HFF-Myc (cell line): ENCODE measurements around the gene PCDHA1.

Experiments used
- DNase-seq: peaks from one replicate; pipeline ENCODE4 v3.0.0-alpha.2; 2011; ENCODE audit warnings: low read depth; ENCODE audit errors: extremely low read depth
- H3K4me3 ChIP-seq: replicated peaks from 2 replicates; pipeline ENCODE4 v1.5.1; 2011; ENCODE audit warnings: low read depth, mild to moderate bottlenecking, control low read depth, low read length
- TF ChIP-seq, protein P1 (sequence below): IDR thresholded peaks from 2 replicates; pipeline ENCODE4 v1.5.1; 2012; ENCODE audit warnings: mild to moderate bottlenecking, low read depth, low read length, control low read depth; ENCODE audit errors: missing control alignments

PCDHA1 gene

GRCh38 chr5:140978260-140978659, 192.3 kb downstream of the PCDHA1 start:
- DNase-seq, result no peak
- TF ChIP-seq, protein P1, sequence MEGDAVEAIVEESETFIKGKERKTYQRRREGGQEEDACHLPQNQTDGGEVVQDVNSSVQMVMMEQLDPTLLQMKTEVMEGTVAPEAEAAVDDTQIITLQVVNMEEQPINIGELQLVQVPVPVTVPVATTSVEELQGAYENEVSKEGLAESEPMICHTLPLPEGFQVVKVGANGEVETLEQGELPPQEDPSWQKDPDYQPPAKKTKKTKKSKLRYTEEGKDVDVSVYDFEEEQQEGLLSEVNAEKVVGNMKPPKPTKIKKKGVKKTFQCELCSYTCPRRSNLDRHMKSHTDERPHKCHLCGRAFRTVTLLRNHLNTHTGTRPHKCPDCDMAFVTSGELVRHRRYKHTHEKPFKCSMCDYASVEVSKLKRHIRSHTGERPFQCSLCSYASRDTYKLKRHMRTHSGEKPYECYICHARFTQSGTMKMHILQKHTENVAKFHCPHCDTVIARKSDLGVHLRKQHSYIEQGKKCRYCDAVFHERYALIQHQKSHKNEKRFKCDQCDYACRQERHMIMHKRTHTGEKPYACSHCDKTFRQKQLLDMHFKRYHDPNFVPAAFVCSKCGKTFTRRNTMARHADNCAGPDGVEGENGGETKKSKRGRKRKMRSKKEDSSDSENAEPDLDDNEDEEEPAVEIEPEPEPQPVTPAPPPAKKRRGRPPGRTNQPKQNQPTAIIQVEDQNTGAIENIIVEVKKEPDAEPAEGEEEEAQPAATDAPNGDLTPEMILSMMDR, result no peak
- no peak overlapping the region for H3K4me3 ChIP-seq

DNA sequence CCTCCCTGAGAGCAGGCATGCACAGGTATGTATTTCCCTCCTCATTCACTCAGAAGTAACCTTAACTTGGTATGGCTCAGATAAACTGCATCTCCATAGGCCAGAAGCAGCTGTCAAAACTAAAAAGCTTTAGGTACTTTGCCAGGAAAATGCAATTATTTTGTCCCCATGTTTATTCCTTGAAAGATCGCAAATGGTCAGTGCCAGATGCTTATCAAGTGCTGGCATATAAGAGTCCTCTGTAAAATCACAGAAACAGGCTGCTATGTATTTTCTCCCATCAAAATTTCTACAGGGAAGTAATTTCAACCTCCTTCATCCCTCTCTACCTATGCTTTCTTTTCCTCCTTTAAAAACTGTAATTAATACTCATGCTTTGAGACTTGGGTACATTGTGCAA, 193.0 kb downstream of the PCDHA1 start:
- no peak overlapping the region for H3K4me3 ChIP-seq
- TF ChIP-seq, protein P1, result no peak
- DNase-seq, result no peak

GRCh38 chr5:140982083-140982716, 196.3 kb downstream of the PCDHA1 start:
- no peak overlapping the region for H3K4me3 ChIP-seq
- no peak for DNase-seq
- TF ChIP-seq, protein P1, result no peak

DNA sequence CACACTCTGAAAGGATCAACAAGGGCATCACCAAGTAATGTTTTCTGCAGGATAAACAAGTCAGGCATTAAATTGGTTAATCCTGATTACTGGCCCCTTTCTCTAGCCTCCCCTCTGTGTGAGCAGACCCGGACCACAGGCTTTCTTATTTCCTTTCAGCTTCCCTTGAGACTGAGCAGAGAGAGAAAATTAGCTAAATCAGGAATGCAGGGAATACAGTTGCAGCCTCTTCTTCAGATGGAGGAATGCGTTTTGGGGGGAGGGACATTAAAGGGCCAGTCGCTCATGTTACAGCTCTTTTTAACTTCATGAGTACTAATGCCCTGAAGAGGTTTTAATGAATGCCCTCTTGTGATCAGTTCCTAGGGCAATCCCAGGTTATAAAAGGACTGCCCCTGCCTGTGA, 200.2 kb downstream of the PCDHA1 start:
- TF ChIP-seq, protein P1, result no peak
- DNase-seq, result no peak
- no peak overlapping the region for H3K4me3 ChIP-seq

- TF ChIP-seq, protein P1, result no peak
- no peak overlapping the region for H3K4me3 ChIP-seq
- no peak for DNase-seq
Measured at GRCh38 chr5:140988100-140988499, 202.2 kb downstream of the PCDHA1 start.

DNA sequence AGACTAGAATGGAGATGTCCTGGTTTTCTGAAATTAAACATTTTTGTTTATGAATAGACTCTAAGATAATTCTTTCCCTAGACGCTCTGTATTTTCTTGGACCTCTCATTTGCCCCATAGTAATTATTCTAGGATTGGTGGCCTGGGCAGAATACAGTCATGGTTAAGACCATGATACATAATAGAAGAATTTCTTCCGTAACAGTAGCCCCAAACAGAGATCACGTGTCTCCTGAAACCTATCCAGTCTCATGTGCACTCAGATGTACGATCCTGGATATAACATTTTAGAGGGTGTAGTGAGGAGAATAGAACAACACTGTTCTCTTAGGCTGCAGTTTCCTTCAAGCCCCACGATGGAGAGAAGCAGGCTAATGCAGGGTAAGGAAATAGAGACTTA, 202.7 kb downstream of the PCDHA1 start:
- no peak overlapping the region for H3K4me3 ChIP-seq
- TF ChIP-seq, protein P1, result no peak
- no peak for DNase-seq
